ENCODE measurements around the gene KANSL1. TPM values are rescaled to one million over a fixed set of nuclear protein-coding genes. Genes with fewer than 3 reads are reported as not detected.
"Not testable (repeated sequence)": the region's sequence is repeated elsewhere in the genome, so short reads cannot be mapped to it uniquely, and the experiment has no call there.

Gene KANSL1
- total RNA-seq, 1 donor from 2014 or later = 102 TPM

- Mint-ChIP-seq H3K27me3 (ENCODE audit: unreplicated experiment) (no peaks in the 10 kb centered on the region), H3K27ac (ENCODE audit: unreplicated experiment) (peak overlapping the region; percentile 17), H3K4me1 (ENCODE audit: unreplicated experiment) (peaks cover 69% of the 10 kb centered on the region), H3K9me3 (ENCODE audit: unreplicated experiment) (no peaks in the 10 kb centered on the region), H3K36me3 (ENCODE audit: unreplicated experiment) (no peaks in the 10 kb centered on the region), H3K4me3 (ENCODE audit: unreplicated experiment) (no peak overlapping the region)
- no peak for DNase-seq (ENCODE audit: extremely low spot score, unreplicated experiment)
- no peak for TF ChIP-seq CTCF (IDR thresholded peaks at IDR 0.05)
Measured at GRCh38 chr17:46182961-46183360, 10.3 kb downstream of the KANSL1 start.

- no peaks in the 10 kb centered on the region for H3K36me3 Mint-ChIP-seq (ENCODE audit: unreplicated experiment)
- no peak overlapping the region for H3K4me3 Mint-ChIP-seq (ENCODE audit: unreplicated experiment)
- TF ChIP-seq CTCF (IDR thresholded peaks at IDR 0.05) = no peak
- H3K27ac Mint-ChIP-seq (ENCODE audit: unreplicated experiment) = peak overlapping the region; percentile 7
- H3K27me3 Mint-ChIP-seq (ENCODE audit: unreplicated experiment) = no peaks in the 10 kb centered on the region
- DNase-seq (ENCODE audit: extremely low spot score, unreplicated experiment) = no peak
- H3K9me3 Mint-ChIP-seq (ENCODE audit: unreplicated experiment) = no peaks in the 10 kb centered on the region
- peaks cover 67% of the 10 kb centered on the region for H3K4me1 Mint-ChIP-seq (ENCODE audit: unreplicated experiment)
Measured at GRCh38 chr17:46181940-46182339, 11.3 kb downstream of the KANSL1 start.

GRCh38 chr17:46181316-46181715, 11.9 kb downstream of the KANSL1 start:
- Mint-ChIP-seq H3K4me1 (ENCODE audit: unreplicated experiment) (peaks cover 69% of the 10 kb centered on the region), H3K27ac (ENCODE audit: unreplicated experiment) (peak overlapping the region; percentile 21)
- H3K4me3 Mint-ChIP-seq (ENCODE audit: unreplicated experiment); H3K9me3 Mint-ChIP-seq (ENCODE audit: unreplicated experiment); H3K27me3 Mint-ChIP-seq (ENCODE audit: unreplicated experiment); DNase-seq (ENCODE audit: extremely low spot score, unreplicated experiment); H3K36me3 Mint-ChIP-seq (ENCODE audit: unreplicated experiment): not testable (repeated sequence)

GRCh38 chr17:46180892-46181274, 12.3 kb downstream of the KANSL1 start:
- H3K27me3 Mint-ChIP-seq (ENCODE audit: unreplicated experiment) = no peaks in the 10 kb centered on the region
- H3K9me3 Mint-ChIP-seq (ENCODE audit: unreplicated experiment) = no peaks in the 10 kb centered on the region
- no peak overlapping the region for H3K4me3 Mint-ChIP-seq (ENCODE audit: unreplicated experiment)
- no peaks in the 10 kb centered on the region for H3K36me3 Mint-ChIP-seq (ENCODE audit: unreplicated experiment)
- H3K4me1 Mint-ChIP-seq (ENCODE audit: unreplicated experiment) = peaks cover 73% of the 10 kb centered on the region
- no peak for TF ChIP-seq CTCF (IDR thresholded peaks at IDR 0.05)
- H3K27ac Mint-ChIP-seq (ENCODE audit: unreplicated experiment) = peak overlapping the region; percentile 21
- no peak for DNase-seq (ENCODE audit: extremely low spot score, unreplicated experiment)

- H3K4me1 Mint-ChIP-seq (ENCODE audit: unreplicated experiment) = peaks cover 74% of the 10 kb centered on the region
- H3K4me3 Mint-ChIP-seq (ENCODE audit: unreplicated experiment); H3K9me3 Mint-ChIP-seq (ENCODE audit: unreplicated experiment); H3K36me3 Mint-ChIP-seq (ENCODE audit: unreplicated experiment); H3K27me3 Mint-ChIP-seq (ENCODE audit: unreplicated experiment); DNase-seq (ENCODE audit: extremely low spot score, unreplicated experiment); H3K27ac Mint-ChIP-seq (ENCODE audit: unreplicated experiment): not testable (repeated sequence)
Measured at GRCh38 chr17:46180185-46180891, 12.9 kb downstream of the KANSL1 start.

- DNase-seq (ENCODE audit: extremely low spot score, unreplicated experiment) = no peak
- no peak overlapping the region for H3K4me3 Mint-ChIP-seq (ENCODE audit: unreplicated experiment)
- no peaks in the 10 kb centered on the region for H3K9me3 Mint-ChIP-seq (ENCODE audit: unreplicated experiment)
- H3K4me1 Mint-ChIP-seq (ENCODE audit: unreplicated experiment) = peaks cover 72% of the 10 kb centered on the region
- no peak for TF ChIP-seq CTCF (IDR thresholded peaks at IDR 0.05)
- no peaks in the 10 kb centered on the region for H3K27me3 Mint-ChIP-seq (ENCODE audit: unreplicated experiment)
- H3K27ac Mint-ChIP-seq (ENCODE audit: unreplicated experiment) = peak overlapping the region; percentile 54
- no peaks in the 10 kb centered on the region for H3K36me3 Mint-ChIP-seq (ENCODE audit: unreplicated experiment)
Measured at GRCh38 chr17:46179375-46179999, 13.7 kb downstream of the KANSL1 start.

All from osteocyte (in vitro differentiated cells).